HG03103 (cell line): ENCODE measurements around the gene GJC2.

Experiments used
- ATAC-seq: cut with Tn5 transposase; IDR thresholded peaks from one replicate; pipeline ENCODE4 v1.9.1; 2021; ENCODE audit warnings: low read depth; ENCODE audit not compliant: unreplicated experiment

Gene GJC2

GRCh38 chr1:228112617-228113016, 37.1 kb upstream of the GJC2 start:
- ATAC-seq = no peak

- ATAC-seq = no peak
These were observed 34.9 kb upstream of the GJC2 start for GRCh38 chr1:228114827-228115226.

GRCh38 chr1:228117335-228117734, 32.4 kb upstream of the GJC2 start:
- no peak for ATAC-seq

GRCh38 chr1:228118040-228118439, 31.7 kb upstream of the GJC2 start:
- ATAC-seq = no peak

- no peak for ATAC-seq
These were observed 29.4 kb upstream of the GJC2 start for GRCh38 chr1:228120351-228120750.

GRCh38 chr1:228120857-228121489, 28.8 kb upstream of the GJC2 start:
- no peak for ATAC-seq

- ATAC-seq = no peak
These were observed 26.7 kb upstream of the GJC2 start for GRCh38 chr1:228122921-228123441.

- no peak for ATAC-seq
These were observed 26.2 kb upstream of the GJC2 start for GRCh38 chr1:228123505-228123904.

GRCh38 chr1:228125185-228125584, 24.5 kb upstream of the GJC2 start:
- ATAC-seq = no peak

- ATAC-seq = no peak
These were observed 18.0 kb upstream of the GJC2 start for GRCh38 chr1:228131766-228132165.

GRCh38 chr1:228134591-228134990, 15.1 kb upstream of the GJC2 start:
- no peak for ATAC-seq

- ATAC-seq = no peak
These were observed 12.8 kb upstream of the GJC2 start for GRCh38 chr1:228136901-228137300.

GRCh38 chr1:228139406-228139930, 10.3 kb upstream of the GJC2 start:
- no peak for ATAC-seq

GRCh38 chr1:228139931-228140723, 9.6 kb upstream of the GJC2 start, which contains the start of gene GUK1:
TSS of gene GUK1 (plus strand) at chr1:228140279. CDS start at chr1:228140303, 24 bp downstream.
- ATAC-seq = peak; percentile 92

- no peak for ATAC-seq
These were observed 9.0 kb upstream of the GJC2 start for GRCh38 chr1:228140724-228141225.

GRCh38 chr1:228141226-228142044, 8.3 kb upstream of the GJC2 start:
- no peak for ATAC-seq

- no peak for ATAC-seq
These were observed 7.5 kb upstream of the GJC2 start for GRCh38 chr1:228142155-228142691.

- ATAC-seq = no peak
These were observed 7.0 kb upstream of the GJC2 start for GRCh38 chr1:228142701-228143136.

GRCh38 chr1:228143480-228144192, 6.1 kb upstream of the GJC2 start:
- ATAC-seq = no peak
